Measurements from ENCODE around the gene ARHGAP26. TPM values are rescaled to one million over a fixed set of nuclear protein-coding genes. Genes with fewer than 3 reads are reported as not detected.

ARHGAP26 gene
- total and polyA plus RNA-seq, 2 of the 4 experiments (the other 2 are of a cell fraction) = 0.54 to 0.56 TPM

DNA sequence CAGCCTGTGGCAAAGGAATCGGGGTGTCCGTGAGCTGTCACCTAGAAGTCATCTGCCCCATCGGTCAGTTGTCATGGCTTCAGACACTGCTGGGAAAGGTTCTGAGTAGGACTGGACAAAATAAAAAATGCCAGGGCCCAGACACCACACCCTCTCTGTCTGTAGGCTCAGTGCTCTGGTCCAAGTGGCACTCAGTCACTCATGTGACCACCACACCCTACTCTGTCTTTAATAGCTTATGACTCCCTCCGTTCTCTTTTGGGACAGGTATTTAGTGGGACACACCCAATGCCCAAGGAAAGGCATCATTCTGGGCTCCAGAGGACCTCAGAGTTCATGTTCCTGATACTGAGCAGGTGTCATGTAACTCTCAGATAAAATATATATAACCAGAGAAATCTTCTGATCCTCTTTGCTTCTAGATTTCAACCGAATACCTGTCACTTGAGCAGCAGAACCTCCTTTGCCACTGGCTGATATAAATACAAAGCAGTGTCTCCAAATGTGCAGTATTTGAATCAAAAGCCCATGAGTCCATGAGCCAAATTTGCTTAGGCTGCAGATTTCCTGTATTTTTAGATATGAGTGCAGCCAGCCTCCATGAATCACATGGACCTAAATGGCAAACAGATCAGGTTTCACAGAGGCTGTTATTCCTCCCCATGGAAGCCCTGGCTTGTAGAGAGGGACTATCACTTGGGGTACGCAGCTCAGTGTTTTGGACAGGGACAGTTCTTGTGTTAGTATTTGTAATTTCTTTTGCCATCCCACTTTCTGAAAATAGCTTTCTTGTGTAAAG lies 272.0 kb downstream of the ARHGAP26 start:
- DNase-seq (peak; percentile 68), ATAC-seq (ENCODE audit: low read depth) (peak; percentile 76)
- Histone ChIP-seq H3K14ac (replicated peaks; ENCODE audit: low read depth, low read length) (0 out of 2 replicates have a peak overlapping the region, but pooled peaks have one; percentile 26), H2AK9ac (replicated peaks; ENCODE audit: low read depth, low read length, poor library complexity) (no peak overlapping the region), H3K27ac (ENCODE audit: insufficient read depth, low read length) (no peak overlapping the region), H3K56ac (ENCODE audit: extremely low read depth, insufficient read depth, low read length) (no peak overlapping the region), H3K4me3 (ENCODE audit: insufficient read depth, low read depth, low read length) (no peak overlapping the region), H4K8ac (ENCODE audit: low read depth in 2 of 2, low read length in 2 of 2) (no peak overlapping the region), H3K4ac (ENCODE audit: low read depth, low read length) (peak overlapping the region; percentile 39; the same call in 1 of the 2 replicates), H3K4me1 (ENCODE audit: control insufficient read depth, insufficient read depth, low read length) (peaks cover 4% of the 10 kb centered on the region), H2BK15ac (ENCODE audit: low read depth, low read length) (no peak overlapping the region; the same call in 2 of the 3 replicates), H3K9me1 (ENCODE audit: insufficient read depth, low read length) (peaks cover 5% of the 10 kb centered on the region), H3K27me3 (ENCODE audit: control insufficient read depth, insufficient read depth, low read length) (no peaks in the 10 kb centered on the region), H2AK5ac (ENCODE audit: low read depth, low read length) (peak overlapping the region; percentile 29; the same call in 1 of the 2 replicates), H4K5ac (ENCODE audit: low read depth, low read length) (no peak overlapping the region), H2BK20ac (ENCODE audit: low read depth, low read length) (no peak overlapping the region), H4K20me1 (ENCODE audit: insufficient read depth, low read length) (no peaks in the 10 kb centered on the region), H2BK120ac (ENCODE audit: low read depth, low read length) (peak overlapping the region; percentile 10; the same call in 1 of the 2 replicates), H3K79me1 (ENCODE audit: low read depth in 1 of 2, low read length in 2 of 2) (no peaks in the 10 kb centered on the region), H3K9me3 (ENCODE audit: control insufficient read depth, insufficient read depth, low read length) (no peaks in the 10 kb centered on the region), H3K36me3 (ENCODE audit: control insufficient read depth, insufficient read depth, low read length) (no peaks in the 10 kb centered on the region), H4K91ac (ENCODE audit: insufficient read depth, low read depth, low read length) (no peak overlapping the region), H3K4me2 (ENCODE audit: low read depth, low read length) (peak overlapping the region; percentile 25; the same call in 1 of the 2 replicates), H3K18ac (ENCODE audit: low read depth, low read length) (no peak overlapping the region), H3K23ac (ENCODE audit: low read depth, low read length) (no peak overlapping the region), H2AFZ (replicated peaks; ENCODE audit: low read length, poor library complexity) (peak overlapping the region; percentile 5), H3K9ac (ENCODE audit: low read depth, low read length) (no peak overlapping the region), H2BK5ac (ENCODE audit: low read depth, low read length, poor library complexity, severe bottlenecking) (no peak overlapping the region)
- in situ Hi-C loops (cut with MboI; ENCODE audit: low sequenced_read_pairs) = no loop called here
- 100% methylated on average over 2 of the region's 6 CpGs; no CpG with 5 or more reads in 1 of the 2 experiments for WGBS, 2 experiments (ENCODE audit: extremely low coverage in 2 of 2, insufficient read length in 1 of 2)
- dilution Hi-C loops (cut with HindIII; ENCODE audit: low sequenced_read_pairs, unreplicated experiment) = no loop called here
- TF ChIP-seq MXI1 (IDR thresholded peaks at IDR 0.05; ENCODE audit: borderline replicate concordance, low read depth, low read length) = no peak
- TF ChIP-seq RAD21 (IDR thresholded peaks at IDR 0.05; ENCODE audit: low read length) = no peak
- TF ChIP-seq BHLHE40 (IDR thresholded peaks at IDR 0.05; ENCODE audit: low read depth, low read length) = no peak
- TF ChIP-seq, protein P1, sequence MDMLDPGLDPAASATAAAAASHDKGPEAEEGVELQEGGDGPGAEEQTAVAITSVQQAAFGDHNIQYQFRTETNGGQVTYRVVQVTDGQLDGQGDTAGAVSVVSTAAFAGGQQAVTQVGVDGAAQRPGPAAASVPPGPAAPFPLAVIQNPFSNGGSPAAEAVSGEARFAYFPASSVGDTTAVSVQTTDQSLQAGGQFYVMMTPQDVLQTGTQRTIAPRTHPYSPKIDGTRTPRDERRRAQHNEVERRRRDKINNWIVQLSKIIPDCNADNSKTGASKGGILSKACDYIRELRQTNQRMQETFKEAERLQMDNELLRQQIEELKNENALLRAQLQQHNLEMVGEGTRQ (IDR thresholded peaks at IDR 0.05; ENCODE audit: low read depth, low read length) = peak; percentile 33; the same call in 1 of the 2 replicates
- peak; percentile 98 for TF ChIP-seq MAFK (IDR thresholded peaks at IDR 0.05; ENCODE audit: low read depth, low read length)
- ChIA-PET POLR2A (ENCODE audit: unreplicated experiment) (no interaction called here), CTCF (interaction anchor here (0.6 to 0.9 kb wide), 2 partner anchors 9 to 1096 kb away, joined by 3 to 4 read pairs; no protein-coding TSS in a partner anchor)
- intact Hi-C loops (cut with micrococcal nuclease) = no loop called here
- no TSS peak for BruUV-seq (replicated peaks)
